DMS153 treated with DMSO at 0.1 percent for 48 hours (cell line): ENCODE results near the gene TFPT.
"Not testable (repeated sequence)": the region's sequence is repeated elsewhere in the genome, so short reads cannot be mapped to it uniquely, and the experiment has no call there.

Experiments
- DNase-seq: peaks from one replicate; lab custom pipeline; 2025; ENCODE audit not compliant: unreplicated experiment; lab: John Stamatoyannopoulos, UW

TFPT gene

GRCh38 chr19:54124393-54124792, 8.9 kb upstream of the TFPT start:
- no peak for DNase-seq

GRCh38 chr19:54123682-54124081, 8.2 kb upstream of the TFPT start:
- DNase-seq = no peak

- no peak for DNase-seq
Measured at GRCh38 chr19:54121259-54121658, 5.8 kb upstream of the TFPT start.

- no peak for DNase-seq
Measured at GRCh38 chr19:54114340-54115108, 933 bp downstream of the TFPT start.

- DNase-seq = no peak
Measured at GRCh38 chr19:54109651-54110050, 5.8 kb downstream of the TFPT start.

GRCh38 chr19:54108496-54108895, 7.0 kb downstream of the TFPT start:
- no peak for DNase-seq

GRCh38 chr19:54107876-54108490, 7.5 kb downstream of the TFPT start:
- DNase-seq = no peak

- DNase-seq = no peak
Measured at GRCh38 chr19:54106716-54107115, 8.7 kb downstream of the TFPT start.

GRCh38 chr19:54105796-54106195, 9.7 kb downstream of the TFPT start:
- DNase-seq = no peak

GRCh38 chr19:54104998-54105715, 10.3 kb downstream of the TFPT start:
- DNase-seq = no peak

- peak; percentile 95 for DNase-seq
Measured at GRCh38 chr19:54102421-54103169, 12.9 kb downstream of the TFPT start, which contains the start of gene NDUFA3. TSS of gene NDUFA3 (plus strand) at chr19:54102855. CDS start at chr19:54102879, 24 bp downstream.

- DNase-seq = no peak
Measured at GRCh38 chr19:54100561-54100960, 14.9 kb downstream of the TFPT start, which contains the start of gene OSCAR. TSS of gene OSCAR (minus strand) at chr19:54100803. CDS start at chr19:54100792, 11 bp downstream.

- not testable (repeated sequence) for DNase-seq
Measured at GRCh38 chr19:54099903-54100255, 15.6 kb downstream of the TFPT start.

- no peak for DNase-seq
Measured at GRCh38 chr19:54099190-54099902, 16.1 kb downstream of the TFPT start.

- no peak for DNase-seq
Measured at GRCh38 chr19:54096617-54097106, 18.8 kb downstream of the TFPT start.

GRCh38 chr19:54095859-54096616, 19.4 kb downstream of the TFPT start:
- not testable (repeated sequence) for DNase-seq

GRCh38 chr19:54095136-54095858, 20.2 kb downstream of the TFPT start:
- no peak for DNase-seq

GRCh38 chr19:54094426-54095000, 20.9 kb downstream of the TFPT start:
- no peak for DNase-seq

- no peak for DNase-seq
Measured at GRCh38 chr19:54084410-54084809, 31.0 kb downstream of the TFPT start.
